Effector memory CD4-positive, alpha-beta T cell (primary cell): ENCODE measurements around the gene CDH6.

Experiments used
- DNase-seq, 3 donors: peaks; one replicate each; pipeline ENCODE4 v3.0.0-alpha.2; 2020
- H3K27ac ChIP-seq: 2 replicates; pipeline ENCODE4 v1.7.0; 2013; ENCODE audit warnings: mild to moderate bottlenecking, low read length, moderate library complexity; ENCODE audit not compliant: insufficient read depth, poor library complexity, severe bottlenecking
- H3K27me3 ChIP-seq: replicated peaks from 2 replicates; pipeline ENCODE4 v1.7.0; 2013; ENCODE audit warnings: mild to moderate bottlenecking, low read length; ENCODE audit not compliant: insufficient read depth, control insufficient read depth, poor library complexity, severe bottlenecking
- H3K36me3 ChIP-seq: 2 replicates; pipeline ENCODE4 v1.7.0; 2013; ENCODE audit warnings: mild to moderate bottlenecking, low read length, moderate library complexity; ENCODE audit not compliant: control insufficient read depth, insufficient read depth
- H3K4me1 ChIP-seq: 2 replicates; pipeline ENCODE4 v1.7.0; 2013; ENCODE audit warnings: low read length, mild to moderate bottlenecking; ENCODE audit not compliant: control insufficient read depth, insufficient read depth, poor library complexity, severe bottlenecking
- H3K4me3 ChIP-seq: 2 replicates; pipeline ENCODE4 v1.7.0; 2013; ENCODE audit warnings: low read length, low read depth, mild to moderate bottlenecking; ENCODE audit not compliant: insufficient read depth, poor library complexity, severe bottlenecking
- H3K9me3 ChIP-seq: 2 replicates; pipeline ENCODE4 v1.7.0; 2013; ENCODE audit warnings: mild to moderate bottlenecking, low read length, moderate library complexity; ENCODE audit not compliant: control insufficient read depth

Gene CDH6

DNA sequence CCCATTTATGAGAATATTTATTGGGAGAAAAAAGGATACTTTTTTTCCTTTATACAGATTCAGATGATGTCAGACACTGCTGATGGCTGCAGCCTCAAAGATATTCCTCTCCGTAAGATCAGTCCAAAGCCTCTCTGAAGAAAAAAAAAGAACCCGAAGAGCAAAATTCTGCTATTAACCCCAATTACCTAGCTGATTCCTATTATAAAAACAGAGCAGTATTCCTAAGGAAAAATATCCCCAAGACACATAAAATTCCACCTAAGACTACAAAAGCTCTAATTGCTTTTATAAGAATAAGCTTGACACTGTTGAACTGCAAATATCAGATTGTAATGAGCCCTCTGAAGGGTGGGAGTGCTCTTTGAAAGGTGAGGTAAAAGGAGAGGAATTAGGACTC, 138.7 kb downstream of the CDH6 start:
- no peaks in the 10 kb centered on the region for H3K36me3 ChIP-seq
- no peaks in the 10 kb centered on the region for H3K4me1 ChIP-seq
- no peak for DNase-seq
- no peaks in the 10 kb centered on the region for H3K27me3 ChIP-seq
- H3K27ac ChIP-seq = no peak overlapping the region
- H3K9me3 ChIP-seq = no peaks in the 10 kb centered on the region
- H3K4me3 ChIP-seq = no peak overlapping the region

DNA sequence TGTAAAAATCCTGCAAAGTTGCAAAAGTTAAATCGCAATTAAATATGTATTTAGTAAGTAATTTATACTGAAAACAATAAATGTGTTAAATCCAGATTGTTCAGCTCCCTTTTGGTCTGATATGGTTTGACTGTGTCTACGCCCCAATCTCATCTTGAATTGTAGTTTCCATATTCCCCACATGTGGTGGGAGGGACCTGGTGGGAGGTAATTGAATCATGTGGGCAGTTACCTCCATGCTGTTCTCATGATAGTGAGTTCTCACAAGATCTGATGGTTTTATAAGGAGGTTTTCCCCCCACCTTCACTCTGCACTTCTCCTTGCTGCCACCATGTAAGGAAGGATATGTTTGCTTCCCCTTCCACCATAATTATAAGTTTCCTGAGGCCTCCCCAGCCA, 140.0 kb downstream of the CDH6 start:
- Histone ChIP-seq H3K4me1 (no peaks in the 10 kb centered on the region), H3K27ac (no peak overlapping the region), H3K9me3 (no peaks in the 10 kb centered on the region), H3K4me3 (no peak overlapping the region), H3K36me3 (no peaks in the 10 kb centered on the region), H3K27me3 (no peaks in the 10 kb centered on the region)
- DNase-seq = no peak

DNA sequence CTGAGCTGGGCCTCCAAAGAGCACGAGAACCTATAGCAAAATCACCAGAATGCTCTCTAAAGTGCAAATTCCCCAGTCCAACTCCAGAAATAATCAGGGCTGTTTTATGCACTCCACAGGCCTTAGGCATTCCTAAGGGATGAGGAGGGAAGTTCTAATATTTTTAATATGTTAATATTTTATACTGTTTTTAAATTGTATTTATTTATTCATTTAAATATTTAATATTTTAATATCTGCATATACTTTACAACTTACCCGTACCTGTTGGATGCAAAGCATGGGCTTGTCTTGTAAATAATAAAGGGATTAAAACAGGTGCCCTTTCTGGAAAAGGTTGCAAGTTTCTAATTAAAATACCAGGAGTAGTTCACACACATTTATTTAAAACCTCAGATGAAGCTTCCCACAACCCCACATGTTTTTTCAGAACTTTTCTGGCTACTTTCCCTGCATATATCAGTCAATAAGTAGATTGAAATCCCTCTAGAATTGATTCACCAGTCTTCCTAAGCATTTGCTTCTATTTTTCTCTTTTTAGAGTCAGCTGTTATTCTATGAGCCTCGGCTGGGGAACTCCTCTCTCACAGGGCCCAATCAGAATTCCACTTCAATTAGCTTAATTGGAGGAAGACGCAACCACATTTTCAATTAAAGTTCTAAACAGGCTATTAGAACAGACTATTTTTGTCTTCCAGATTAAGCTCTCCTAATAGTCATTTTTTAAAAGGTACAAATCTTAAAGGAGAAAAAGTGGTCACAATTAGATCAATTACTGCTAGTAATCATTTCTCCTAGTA, 140.8 kb downstream of the CDH6 start:
- DNase-seq = no peak

DNA sequence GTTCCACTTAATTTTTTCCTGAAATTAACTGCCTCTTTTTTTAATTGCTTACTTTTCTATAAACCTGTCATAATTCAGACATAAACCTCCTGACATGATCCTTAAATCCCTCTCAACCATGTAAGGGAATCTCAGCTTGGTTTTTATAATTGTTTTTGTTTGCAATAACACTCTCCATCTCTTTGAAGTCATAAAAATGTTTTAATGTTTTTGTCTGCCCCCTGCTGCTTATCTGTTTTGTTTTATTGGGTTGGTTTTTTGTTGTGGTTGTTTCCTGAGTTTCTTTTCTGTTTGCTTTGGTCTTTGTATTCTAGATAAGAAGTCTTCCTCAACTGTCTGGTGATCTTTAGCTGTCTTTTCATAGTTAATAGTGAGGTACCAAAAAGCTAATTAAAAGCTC, 142.0 kb downstream of the CDH6 start:
- no peak for DNase-seq
- no peak overlapping the region for H3K4me3 ChIP-seq
- no peak overlapping the region for H3K27ac ChIP-seq
- H3K9me3 ChIP-seq = no peaks in the 10 kb centered on the region
- H3K27me3 ChIP-seq = no peaks in the 10 kb centered on the region
- H3K36me3 ChIP-seq = no peaks in the 10 kb centered on the region
- H3K4me1 ChIP-seq = no peaks in the 10 kb centered on the region

More for the DNA sequence above, 140.8 kb downstream of the CDH6 start:
- Histone ChIP-seq H3K4me1 (no peaks in the 10 kb centered on the region), H3K9me3 (no peaks in the 10 kb centered on the region), H3K36me3 (no peaks in the 10 kb centered on the region), H3K27ac (no peak overlapping the region), H3K4me3 (no peak overlapping the region), H3K27me3 (no peaks in the 10 kb centered on the region)

DNA sequence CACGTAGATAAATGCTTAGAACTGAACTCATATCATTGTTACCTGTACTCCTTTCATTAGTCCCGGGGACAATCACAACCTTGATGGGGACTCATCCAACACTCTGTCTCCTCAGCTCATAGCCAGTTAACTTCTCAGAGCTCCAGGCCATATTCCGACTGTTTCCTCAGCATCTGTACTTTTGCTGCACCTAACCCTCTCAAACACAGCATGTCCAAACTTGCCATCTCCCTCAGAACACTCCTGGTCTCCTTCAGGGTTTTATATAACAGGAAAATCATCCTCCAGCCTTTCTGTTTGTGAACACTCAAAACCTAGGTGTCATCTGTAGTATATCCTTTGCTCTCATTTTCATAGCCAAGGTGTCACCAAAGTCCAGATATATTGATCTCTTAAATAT, 150.5 kb downstream of the CDH6 start:
- H3K4me3 ChIP-seq = no peak overlapping the region
- H3K9me3 ChIP-seq = no peaks in the 10 kb centered on the region
- H3K27me3 ChIP-seq = no peaks in the 10 kb centered on the region
- DNase-seq = no peak
- H3K4me1 ChIP-seq = no peaks in the 10 kb centered on the region
- H3K36me3 ChIP-seq = no peaks in the 10 kb centered on the region
- H3K27ac ChIP-seq = no peak overlapping the region

DNA sequence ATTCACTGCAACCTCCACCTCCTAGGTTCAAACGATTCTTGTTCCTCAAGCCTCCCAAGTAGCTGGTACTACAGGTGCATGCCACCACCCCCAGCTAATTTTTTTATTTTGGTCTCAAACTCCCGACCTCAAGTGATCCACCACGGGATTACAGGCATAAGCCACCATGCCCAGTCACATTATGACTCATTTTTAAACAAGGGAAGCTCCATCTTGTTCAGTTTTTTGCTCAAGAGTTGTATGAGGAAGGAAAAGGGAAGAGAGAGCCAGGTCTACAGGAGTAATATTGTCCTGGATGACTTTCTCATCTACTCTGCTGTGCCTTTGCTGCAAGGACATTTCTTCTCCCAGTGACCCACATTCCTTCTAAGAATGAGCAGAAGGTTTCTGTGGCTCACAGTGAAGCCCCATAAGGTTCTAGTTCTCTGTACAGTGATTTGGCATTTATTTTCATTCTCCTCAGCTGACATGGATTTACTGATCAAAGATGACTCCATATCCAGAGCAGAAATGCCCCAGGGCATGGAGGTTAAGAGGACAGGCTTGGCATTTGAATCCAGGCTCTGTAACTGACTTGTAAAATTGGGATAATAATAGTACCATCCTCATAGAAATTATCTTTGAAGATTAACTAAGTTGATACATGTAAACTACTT, 153.5 kb downstream of the CDH6 start:
- no peak overlapping the region for H3K27ac ChIP-seq
- no peak for DNase-seq
- no peak overlapping the region for H3K4me3 ChIP-seq

DNA sequence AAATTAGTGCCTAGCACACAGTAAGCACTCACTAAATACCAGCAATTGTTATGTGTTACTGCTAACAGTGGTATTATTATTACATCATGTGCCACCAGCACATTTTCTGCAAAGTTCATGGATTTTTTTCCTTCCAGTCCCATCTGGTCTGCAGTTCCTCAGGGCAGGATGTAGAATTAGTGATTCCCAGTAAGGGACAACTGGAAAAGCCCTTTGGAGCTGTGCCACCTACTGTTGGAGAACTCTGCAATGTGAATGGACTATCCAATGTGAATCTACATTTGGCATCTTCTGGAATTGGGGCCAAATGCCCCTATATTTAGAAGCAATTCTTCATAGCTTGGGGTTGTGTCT, 154.0 kb downstream of the CDH6 start:
- H3K27me3 ChIP-seq = no peaks in the 10 kb centered on the region
- H3K9me3 ChIP-seq = no peaks in the 10 kb centered on the region
- H3K4me1 ChIP-seq = no peaks in the 10 kb centered on the region
- no peak for DNase-seq
- no peaks in the 10 kb centered on the region for H3K36me3 ChIP-seq
- H3K4me3 ChIP-seq = no peak overlapping the region
- no peak overlapping the region for H3K27ac ChIP-seq

More for the DNA sequence above, 153.5 kb downstream of the CDH6 start:
- Histone ChIP-seq H3K27me3 (no peaks in the 10 kb centered on the region), H3K36me3 (no peaks in the 10 kb centered on the region), H3K9me3 (no peaks in the 10 kb centered on the region), H3K4me1 (no peaks in the 10 kb centered on the region)

DNA sequence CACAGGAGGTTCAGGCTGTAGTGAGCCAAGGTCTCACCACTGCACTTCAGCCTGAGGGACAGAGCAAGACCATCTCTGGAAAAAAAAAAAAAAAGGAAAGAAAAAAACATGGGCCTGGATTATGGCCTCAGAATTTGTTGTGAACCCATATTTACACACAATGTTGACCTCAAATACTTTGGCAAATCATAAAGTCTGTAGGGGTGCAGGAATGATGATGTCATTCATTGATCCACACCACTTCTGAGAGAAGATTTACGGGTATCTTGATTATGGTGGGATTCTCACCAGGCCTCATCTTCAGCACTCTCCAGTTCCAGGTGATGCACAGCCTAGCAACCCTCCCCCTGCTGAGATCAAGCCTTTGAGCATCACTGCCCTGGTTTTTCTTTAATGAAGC, 156.9 kb downstream of the CDH6 start:
- Histone ChIP-seq H3K4me1 (no peaks in the 10 kb centered on the region), H3K27ac (no peak overlapping the region), H3K9me3 (no peaks in the 10 kb centered on the region), H3K36me3 (no peaks in the 10 kb centered on the region), H3K27me3 (no peaks in the 10 kb centered on the region), H3K4me3 (no peak overlapping the region)
- no peak for DNase-seq

DNA sequence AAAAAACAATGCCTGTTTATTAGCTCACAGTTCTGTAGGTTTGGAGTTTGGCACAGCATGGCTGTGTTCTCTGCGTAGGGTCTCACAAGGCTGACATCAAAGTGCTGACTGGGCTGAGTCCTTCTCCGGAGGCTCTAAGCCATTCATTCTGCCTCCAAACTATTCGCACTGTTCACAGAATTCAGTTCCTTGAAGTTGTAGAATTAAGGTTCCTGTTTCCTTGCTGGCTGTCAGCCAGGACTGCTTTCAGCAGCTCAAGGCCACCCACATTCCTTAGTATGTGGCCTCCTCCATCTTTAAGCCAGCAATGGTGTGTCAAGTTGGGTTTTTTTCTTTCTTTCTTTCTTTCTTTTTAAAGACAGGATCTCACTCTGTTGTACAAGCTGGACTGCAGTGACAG, 161.9 kb downstream of the CDH6 start:
- Histone ChIP-seq H3K4me3 (no peak overlapping the region), H3K27ac (no peak overlapping the region), H3K36me3 (no peaks in the 10 kb centered on the region), H3K9me3 (no peaks in the 10 kb centered on the region), H3K27me3 (no peaks in the 10 kb centered on the region), H3K4me1 (no peaks in the 10 kb centered on the region)
- DNase-seq = no peak

DNA sequence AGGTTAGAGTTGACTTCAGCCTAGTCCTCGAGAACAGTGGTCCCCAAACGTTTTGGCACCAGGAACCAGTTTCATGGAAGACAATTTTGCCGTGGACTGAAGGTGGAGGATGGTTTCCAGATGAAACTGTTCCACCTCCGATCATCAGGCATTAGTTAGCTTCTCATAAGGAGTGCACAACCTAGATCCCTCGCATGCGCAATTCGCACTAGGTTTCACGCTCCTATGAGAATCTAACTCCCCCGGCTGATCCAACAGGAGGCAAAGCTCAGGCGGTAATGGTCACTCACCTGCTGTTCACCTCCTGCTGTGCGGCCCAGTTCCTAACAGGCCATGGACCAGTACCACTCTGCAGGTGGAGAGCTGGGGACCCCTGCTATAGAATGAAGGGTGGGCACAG, 163.6 kb downstream of the CDH6 start:
- Histone ChIP-seq H3K27ac (no peak overlapping the region), H3K9me3 (no peaks in the 10 kb centered on the region), H3K27me3 (no peaks in the 10 kb centered on the region), H3K36me3 (no peaks in the 10 kb centered on the region), H3K4me1 (no peaks in the 10 kb centered on the region), H3K4me3 (no peak overlapping the region)
- no peak for DNase-seq
